NCI-H128 (cell line): ENCODE data around the gene ACTR5.

Experiments used
- DNase-seq: peaks from one replicate; lab custom pipeline; 2025; ENCODE audit not compliant: unreplicated experiment; lab: John Stamatoyannopoulos, UW

The ACTR5 gene

DNA sequence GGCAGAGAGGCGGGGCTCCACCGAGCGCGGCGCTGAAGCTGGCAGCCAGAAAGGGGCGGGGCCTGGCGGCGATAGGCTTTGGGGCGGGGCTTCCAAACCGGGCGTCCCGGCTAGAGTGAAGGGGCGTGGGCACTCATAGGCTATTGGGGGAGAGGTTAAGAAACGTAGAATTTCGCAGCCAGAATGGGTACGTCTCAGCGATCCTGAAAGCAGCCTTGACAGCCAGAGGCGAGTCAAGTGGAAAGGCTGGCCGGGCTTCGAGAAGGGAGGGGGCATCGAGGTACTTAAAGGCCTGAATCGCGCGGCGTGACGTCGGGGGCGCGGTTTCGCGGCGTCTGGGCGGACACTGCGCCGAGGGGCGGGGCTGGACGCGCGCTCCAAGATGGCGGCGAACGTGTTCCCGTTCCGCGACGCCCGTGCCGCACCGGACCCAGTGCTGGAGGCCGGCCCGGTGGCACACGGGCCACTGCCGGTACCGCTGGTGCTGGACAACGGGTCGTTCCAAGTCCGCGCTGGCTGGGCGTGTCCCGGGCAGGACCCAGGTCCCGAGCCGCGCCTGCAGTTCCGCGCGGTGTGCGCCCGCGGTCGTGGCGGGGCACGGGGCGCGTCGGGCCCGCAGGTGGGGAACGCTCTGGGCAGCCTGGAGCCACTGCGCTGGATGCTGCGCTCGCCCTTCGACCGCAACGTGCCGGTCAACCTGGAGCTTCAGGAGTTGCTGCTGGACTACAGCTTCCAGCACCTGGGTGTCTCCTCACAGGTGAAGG is at the start of gene ACTR5:
ACTR5 (plus strand) TSS at position 364 of the 764 bp plus-strand sequence; CDS start at position 383, 19 bp downstream.
- DNase-seq: peak; percentile 87

DNA sequence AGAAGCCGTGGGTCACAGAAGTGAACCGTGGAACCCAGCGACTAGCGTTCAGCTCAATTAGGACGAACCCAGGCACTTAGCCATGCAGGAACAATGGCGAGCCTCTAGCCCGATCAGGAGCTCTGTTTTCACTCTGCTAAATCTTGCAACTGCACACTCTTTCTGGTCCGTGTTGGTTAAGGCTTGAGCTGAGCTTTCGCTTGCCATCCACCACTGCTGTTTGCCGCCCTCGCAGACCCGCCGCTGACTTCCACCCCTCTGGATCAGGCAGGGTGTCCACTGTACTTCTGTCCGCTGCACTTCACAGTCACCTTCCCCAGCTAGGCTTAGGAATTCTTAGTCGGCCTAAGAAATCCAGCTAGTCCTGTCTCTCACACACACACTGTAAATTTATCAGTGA is 49.7 kb upstream of the ACTR5 start:
- DNase-seq: no peak

DNA sequence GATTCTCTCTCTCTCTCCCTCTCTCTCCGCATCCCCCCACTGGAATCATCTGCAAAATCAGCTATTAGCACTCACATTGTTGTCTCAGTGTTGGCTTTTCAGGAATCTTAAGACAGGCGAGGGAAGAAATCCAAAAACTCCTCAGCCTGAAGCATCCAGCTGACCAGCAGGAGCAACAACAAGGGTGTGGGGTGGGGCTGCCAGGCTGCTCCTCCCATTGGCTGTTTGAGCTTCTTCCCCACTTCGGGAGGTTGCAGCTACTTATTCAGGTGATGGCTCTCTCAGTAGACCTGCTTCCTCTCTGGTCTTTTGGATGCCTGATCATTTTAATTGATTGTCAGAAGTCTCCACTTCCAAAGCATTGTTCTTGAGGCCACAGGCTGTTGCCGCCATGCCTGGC is 48.1 kb upstream of the ACTR5 start:
- DNase-seq: no peak

DNA sequence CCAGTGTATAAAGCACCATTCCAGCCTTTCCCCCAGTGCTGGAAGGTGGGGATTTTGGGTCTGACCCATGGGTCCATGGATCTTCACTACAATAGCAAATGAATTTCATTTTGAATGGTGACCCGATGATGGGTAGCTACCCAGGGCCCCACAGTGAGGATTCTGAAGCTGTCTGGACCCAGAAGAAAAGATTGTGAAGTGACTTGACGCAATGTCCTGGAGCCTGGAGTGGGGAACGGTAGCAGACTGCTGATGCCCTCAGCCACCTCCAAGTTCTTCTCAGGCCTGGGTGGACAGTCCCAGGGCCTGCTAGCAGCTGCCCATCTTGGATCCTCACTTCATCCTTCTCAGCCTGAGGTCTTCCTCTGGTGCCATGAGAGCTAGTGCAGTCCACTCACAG is 47.3 kb upstream of the ACTR5 start:
- no peak for DNase-seq

DNA sequence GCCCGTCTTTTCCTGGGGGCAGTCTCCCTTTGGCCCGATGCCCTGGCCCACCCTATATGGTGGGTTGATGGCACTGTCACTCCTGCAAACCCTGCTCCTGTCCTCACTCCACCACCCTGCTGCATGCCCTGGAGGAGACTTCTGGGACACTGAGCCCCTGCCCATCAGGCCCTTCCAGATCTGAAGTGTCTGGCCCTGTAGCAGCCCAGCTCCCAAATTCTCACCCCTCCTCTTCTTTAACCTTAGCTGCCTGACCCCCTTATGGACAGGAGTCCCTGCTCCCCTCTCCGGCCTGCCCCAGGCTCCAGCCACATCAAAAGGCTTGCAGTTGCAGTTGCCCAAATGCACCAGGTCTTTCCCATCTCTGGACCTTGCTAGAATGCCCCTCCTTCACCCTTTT is 44.7 kb upstream of the ACTR5 start:
- no peak for DNase-seq

DNA sequence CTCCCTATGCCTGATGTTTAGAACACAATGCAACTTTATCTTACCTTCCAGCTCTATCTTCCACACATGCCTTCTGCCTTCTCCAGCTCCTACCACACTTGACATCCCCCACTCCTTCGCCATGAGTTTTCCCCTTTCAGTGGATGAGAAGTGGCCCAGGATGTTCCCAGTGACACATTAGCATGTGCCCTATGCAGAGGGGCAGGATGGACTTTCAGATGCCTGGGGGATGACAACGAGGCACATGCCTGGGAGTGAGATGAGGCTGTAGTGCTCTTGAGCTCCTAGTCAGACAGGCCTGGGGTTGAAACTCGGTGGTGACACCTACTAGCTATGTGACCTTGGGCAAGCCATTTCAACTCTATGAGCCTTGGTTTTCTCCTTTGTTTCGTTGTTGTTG is 44.1 kb upstream of the ACTR5 start:
- DNase-seq: no peak

DNA sequence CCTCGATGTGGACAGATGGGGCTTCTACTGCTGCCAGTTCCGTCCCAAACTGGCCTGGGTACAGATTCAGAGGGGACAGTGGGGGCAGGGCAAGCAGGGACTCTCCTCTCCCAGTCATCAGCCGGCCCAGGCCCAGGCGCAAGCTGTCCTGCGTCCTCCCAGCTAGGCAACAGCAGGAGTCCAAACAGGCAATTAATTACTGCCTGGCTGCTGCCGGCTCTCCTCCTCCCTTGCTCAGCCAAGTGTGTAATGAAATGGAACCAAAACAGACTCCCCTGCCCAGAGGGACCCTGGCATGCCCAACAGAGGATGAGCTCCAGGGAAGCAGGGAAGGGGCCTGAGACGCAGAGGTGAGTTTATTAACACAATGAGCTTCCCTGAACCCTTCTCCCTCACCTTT is 41.8 kb upstream of the ACTR5 start:
- DNase-seq: no peak

DNA sequence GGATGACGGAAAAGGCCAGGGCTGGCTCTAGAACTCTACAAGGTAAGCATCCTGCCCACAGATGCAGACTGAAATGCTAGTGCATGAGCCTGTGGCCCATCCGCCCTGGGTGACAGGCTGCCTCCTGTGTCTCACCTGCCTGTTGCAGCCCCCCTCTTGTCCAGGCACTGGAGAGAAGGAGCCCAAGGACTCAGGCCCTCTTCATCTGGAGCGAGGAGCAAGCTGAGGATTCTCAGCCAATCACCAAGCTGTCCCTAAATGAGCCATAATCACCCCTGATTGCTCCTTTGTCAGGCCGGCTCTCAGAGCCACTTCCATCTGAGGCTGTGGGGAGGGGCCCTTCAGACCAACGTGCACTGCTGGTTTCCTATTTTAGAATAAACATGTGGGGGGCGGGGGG is 34.0 kb upstream of the ACTR5 start:
- no peak for DNase-seq

DNA sequence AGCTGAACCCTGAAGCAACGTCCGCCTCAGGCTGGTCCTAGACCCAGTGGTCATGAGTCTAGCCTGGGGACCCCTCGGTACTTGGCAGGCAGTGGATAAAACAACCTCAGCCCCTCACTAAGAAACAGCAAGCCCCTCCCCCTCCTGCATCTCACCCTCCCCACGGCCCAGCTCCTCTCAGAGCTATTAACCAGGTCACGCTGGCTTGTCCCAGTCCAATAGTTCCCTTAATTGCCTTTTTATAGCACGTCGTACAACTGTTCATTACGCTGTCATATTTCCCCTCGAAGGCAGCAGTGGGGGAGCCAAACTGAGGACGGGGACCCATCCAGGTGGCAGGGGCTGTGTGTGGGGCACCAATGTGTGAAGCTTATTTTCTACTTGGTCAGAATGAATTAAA is 32.6 kb upstream of the ACTR5 start:
- DNase-seq: no peak

DNA sequence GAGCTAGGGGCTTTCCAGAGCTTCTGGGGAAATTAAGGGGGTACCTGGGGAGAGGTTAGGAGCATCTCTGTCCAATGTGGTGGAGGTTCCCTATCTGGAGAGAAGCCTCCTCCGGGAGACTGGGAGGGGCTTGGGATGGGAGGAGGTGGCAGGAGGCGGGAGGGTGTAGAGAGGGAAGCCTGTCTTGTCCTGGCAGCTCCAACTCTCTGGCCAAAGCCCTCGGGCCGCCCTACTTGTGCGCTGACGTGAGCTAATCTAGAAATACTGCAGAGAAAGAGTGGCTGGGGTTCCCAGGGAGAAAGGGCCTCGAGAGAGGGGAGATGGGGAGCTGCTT is 25.6 kb upstream of the ACTR5 start:
- no peak for DNase-seq

DNA sequence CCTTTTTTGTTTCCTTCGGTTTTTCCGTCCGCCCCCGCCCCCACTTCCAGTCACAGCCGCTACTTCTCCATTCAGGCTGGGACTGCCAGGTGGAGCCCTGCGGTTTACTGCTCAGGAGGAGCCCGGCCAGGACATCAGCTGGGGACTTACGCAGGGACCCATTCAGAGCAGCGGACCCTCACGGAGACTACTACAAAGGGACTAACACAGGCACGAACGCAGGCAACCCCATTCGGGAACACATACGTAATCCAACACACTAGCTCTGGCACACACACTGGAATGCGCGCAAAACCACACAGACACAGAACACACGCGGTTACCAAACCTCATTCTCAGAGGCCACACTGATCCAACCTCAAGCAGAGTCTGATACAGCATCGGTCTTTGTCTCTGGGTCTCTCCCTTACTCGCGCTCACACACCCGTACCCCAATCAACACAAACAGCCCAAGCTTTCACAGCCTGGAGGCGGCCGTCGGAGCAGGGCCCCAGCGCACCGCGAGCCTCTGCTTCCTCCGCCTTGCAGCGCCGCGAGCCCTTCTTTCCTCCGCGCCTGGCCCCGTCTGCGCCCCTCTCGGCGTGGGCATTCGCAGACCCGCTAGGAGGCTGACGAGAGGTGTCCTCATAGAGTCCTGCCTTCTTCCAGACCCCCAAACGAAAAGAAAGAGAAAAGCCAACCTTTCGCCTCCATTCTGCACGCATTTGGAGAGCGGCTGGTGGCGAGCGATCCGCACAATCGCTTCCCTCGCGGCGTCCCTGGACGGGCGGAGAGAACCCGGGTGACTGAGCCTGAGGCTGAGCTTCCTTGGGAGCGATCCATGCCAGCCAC is 25.0 kb upstream of the ACTR5 start:
- DNase-seq: no peak

DNA sequence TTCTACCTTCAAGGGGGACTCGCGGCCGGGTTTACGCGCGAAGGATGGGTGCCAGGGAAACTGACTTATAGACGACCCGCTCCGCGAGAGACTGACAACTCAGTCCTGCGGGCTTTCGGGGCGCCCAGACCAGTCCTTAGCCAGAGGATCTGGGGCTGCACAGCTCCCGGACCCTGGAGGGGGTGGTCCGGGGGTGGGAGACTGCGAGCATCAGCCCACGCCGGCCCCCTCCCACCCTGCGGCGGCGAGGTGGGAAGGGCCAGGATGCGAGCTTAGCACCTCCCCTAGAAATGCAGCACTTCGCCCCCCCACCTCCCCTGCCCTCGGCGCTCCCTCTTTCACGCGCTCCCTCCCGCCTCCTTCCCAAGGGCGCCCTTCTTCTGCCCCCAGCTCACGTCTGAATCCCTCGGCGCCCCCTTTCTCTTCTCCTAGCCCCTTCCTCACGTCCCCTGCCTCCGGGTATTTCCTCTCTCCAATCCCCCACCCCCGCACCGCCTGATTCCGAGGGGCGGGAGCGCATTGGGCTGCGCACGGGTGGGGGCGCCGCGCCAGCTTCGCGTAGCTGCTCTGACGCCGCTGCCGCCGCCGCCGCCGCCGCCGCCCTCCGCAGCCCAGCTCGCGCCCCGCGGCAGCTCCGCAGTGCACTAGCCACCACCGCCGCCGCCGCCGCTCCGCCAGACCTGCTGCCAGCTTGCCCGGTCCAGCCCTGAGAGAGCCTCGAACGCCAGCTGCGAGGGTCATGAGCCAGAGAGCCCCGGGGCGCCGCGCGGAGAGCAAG is 24.2 kb upstream of the ACTR5 start, which contains the start of gene SLC32A1:
SLC32A1 (plus strand) TSS at position 639 of the 778 bp plus-strand sequence. CDS start 239 bp downstream, outside the sequence.
- no peak for DNase-seq

DNA sequence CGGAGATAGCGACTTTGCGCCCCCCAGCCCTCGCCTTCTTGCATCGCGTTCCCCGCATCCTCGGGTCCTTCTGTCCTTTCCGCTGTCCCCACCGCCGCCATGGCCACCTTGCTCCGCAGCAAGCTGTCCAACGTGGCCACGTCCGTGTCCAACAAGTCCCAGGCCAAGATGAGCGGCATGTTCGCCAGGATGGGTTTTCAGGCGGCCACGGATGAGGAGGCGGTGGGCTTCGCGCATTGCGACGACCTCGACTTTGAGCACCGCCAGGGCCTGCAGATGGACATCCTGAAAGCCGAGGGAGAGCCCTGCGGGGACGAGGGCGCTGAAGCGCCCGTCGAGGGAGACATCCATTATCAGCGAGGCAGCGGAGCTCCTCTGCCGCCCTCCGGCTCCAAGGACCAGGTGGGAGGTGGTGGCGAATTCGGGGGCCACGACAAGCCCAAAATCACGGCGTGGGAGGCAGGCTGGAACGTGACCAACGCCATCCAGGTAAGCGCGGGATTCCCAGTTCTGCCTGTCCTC is 23.6 kb upstream of the ACTR5 start:
- no peak for DNase-seq

DNA sequence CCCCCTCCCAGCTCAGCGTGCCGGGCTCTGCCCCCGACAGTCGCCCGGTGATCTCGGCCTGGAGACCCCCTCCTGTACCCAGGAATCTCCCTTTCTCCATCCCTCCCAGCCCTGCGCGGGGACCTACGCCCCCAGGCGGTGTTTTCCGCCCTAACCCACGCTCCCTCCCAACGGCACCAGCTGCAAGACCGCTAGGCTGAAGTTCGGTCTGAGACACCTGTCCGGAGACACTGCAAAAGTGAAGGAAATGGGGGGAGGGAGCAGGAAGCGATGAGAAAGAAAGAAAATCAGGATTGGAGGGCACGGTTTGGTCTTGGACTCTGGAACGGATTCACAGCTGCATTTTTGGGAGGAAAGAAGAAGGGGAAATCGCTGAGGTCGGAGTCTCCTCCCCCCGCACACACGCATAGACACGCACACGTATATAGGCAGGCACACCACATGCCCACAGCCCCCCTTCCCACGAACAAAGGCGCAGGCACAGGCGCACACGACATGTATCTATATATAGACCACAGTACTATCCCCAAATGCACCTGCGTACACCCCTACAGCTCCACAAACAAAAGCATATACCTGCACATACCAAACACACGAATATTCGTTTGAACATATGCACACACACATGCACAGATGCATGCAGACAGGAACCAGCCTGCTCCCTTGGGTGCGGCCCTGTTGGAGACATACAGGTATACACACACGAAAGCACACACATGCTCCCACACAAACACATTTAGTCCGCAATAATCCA is 22.9 kb upstream of the ACTR5 start:
- DNase-seq: no peak

DNA sequence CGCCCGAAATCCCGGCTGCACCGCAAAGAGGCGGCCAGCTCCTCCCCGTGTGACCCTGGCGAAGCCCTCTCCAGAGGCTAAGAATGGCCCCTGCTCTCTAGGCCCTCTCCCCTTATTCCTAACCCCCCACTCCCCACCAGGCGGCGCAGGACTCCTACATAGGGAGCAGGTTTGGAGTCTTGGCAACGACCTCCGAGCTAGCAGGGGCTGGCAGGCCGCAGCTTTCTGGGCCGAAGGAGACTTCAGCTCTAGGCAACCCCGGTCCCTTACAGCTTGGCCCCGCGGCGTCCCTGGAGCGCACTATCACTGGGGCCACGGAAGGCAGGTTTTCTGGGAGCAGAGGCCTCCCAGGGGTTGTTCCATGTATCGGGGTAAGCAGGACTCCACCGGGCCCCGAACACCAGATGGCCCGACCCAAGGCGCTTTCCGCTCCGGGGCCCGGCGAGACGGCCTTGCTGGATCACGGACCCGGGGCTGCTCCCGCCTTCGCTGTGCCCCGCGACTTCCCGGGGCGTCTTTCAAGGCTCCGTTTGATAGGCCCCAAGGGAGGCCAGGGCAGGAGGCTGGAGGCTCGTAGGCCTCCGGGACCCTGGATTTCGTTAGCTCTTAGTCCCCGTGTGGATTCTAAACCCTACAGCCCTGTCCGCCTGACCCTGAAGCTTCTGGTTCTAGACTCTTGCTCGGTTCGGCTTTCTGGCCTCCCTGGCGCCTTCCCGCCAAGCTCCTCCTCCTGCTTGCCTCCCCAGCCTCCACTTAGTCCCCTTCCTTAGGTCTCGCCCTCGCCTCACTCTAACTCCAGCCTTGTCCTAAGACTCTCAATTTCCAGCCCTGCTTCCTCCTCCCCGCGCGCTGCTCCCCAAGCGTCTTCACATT is 22.1 kb upstream of the ACTR5 start:
- DNase-seq: no peak

DNA sequence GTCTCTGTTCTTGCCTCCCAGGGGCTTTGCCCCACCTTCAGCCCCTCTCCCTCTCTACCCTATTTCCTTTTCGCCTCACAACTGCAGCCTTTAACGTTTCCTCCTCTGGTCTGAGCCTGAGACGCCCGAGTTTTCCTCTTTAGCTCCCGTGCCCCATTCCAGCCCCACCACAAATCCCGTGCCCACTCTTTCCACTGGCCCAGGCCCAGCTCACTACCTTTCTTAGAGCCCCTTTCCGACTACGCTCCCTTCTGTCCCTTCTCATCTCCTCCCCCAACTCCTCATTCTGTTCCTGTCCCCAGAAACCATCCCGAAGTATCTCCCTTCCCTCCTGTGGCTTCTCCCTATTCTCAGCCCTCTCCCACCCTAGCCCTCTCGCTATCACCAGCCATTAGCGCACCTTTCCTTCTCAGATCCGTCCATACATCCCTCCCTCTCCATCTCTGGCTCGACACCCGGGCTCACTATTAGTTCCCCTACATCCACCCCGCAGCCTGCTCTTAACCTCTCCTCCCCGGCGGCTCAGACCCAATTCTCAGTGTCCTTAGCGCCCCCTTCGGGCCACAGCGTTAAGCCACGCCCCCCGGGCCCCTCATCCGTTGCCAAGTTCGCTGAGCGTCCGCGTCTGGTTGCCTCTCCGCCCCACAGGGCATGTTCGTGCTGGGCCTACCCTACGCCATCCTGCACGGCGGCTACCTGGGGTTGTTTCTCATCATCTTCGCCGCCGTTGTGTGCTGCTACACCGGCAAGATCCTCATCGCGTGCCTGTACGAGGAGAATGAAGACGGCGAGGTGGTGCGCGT is 21.3 kb upstream of the ACTR5 start:
- DNase-seq: no peak

DNA sequence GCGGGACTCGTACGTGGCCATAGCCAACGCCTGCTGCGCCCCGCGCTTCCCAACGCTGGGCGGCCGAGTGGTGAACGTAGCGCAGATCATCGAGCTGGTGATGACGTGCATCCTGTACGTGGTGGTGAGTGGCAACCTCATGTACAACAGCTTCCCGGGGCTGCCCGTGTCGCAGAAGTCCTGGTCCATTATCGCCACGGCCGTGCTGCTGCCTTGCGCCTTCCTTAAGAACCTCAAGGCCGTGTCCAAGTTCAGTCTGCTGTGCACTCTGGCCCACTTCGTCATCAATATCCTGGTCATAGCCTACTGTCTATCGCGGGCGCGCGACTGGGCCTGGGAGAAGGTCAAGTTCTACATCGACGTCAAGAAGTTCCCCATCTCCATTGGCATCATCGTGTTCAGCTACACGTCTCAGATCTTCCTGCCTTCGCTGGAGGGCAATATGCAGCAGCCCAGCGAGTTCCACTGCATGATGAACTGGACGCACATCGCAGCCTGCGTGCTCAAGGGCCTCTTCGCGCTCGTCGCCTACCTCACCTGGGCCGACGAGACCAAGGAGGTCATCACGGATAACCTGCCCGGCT is 20.6 kb upstream of the ACTR5 start:
- DNase-seq: no peak

DNA sequence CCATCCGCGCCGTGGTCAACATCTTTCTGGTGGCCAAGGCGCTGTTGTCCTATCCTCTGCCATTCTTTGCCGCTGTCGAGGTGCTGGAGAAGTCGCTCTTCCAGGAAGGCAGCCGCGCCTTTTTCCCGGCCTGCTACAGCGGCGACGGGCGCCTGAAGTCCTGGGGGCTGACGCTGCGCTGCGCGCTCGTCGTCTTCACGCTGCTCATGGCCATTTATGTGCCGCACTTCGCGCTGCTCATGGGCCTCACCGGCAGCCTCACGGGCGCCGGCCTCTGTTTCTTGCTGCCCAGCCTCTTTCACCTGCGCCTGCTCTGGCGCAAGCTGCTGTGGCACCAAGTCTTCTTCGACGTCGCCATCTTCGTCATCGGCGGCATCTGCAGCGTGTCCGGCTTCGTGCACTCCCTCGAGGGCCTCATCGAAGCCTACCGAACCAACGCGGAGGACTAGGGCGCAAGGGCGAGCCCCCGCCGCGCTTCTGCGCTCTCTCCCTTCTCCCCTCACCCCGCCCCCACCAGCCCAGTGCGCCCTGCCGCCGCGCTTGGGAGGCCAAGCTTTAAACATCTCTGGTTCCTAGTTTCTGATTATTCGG is 20.0 kb upstream of the ACTR5 start:
- no peak for DNase-seq
